Retinal pigment epithelial cell (primary cell): ENCODE results near the gene PTGDR2.

ENCODE experiments used
- DNase-seq: peaks from one replicate; pipeline ENCODE4 v3.0.0-alpha.2; 2010; ENCODE audit warnings: low read depth
- H3K4me3 ChIP-seq: 2 replicates; pipeline ENCODE4 v1.5.1; 2011; ENCODE audit warnings: mild to moderate bottlenecking, low read length, control low read depth, moderate library complexity
- TF ChIP-seq, protein P1 (sequence below): conservative IDR thresholded peaks from 2 replicates; pipeline ENCODE4 v1.5.1; 2011; ENCODE audit warnings: low read depth, low read length, control low read depth, inconsistent platforms

PTGDR2 gene

DNA sequence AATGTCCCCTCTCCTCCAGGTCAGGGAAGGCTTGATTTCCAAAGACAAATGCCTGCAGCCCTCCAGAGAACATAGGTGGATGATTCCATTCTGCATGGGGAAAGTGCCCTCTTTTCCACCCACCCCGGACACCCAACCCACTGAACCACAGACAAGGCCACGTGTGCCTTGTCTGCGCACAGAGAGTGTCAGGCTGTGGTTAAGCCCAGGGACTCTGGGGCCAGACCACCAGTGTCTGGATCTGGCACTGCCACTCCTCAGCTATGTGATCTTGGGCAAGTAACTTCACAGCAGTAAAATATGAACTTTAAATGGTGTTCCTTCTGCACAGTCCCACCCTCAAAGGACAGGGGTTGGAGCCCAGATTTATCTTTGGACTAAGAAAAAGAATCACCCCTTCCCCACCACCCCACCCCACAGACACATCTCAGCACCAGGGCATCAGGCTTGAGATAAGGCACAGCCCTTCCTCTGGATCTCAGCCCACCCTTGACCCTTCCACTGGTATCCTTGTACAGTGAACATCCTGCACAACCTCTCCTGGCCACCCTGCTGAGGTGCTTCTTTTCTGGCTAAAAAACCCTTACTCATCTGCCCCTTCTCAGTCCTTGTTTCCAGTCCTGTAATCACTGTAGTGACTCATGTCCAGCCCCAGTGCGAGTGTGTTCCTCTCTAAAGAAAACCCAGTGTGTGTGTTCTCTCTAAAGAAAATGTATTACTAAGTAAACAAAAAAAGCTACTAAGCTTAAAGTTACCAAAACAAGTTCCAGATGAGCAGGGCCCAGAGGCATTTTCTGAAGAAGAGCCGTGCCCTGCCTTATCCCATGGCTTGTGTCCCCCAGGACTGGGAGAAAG, 1.9 kb upstream of the PTGDR2 start:
- no peak overlapping the region for H3K4me3 ChIP-seq
- DNase-seq, result no peak
- TF ChIP-seq, protein P1, sequence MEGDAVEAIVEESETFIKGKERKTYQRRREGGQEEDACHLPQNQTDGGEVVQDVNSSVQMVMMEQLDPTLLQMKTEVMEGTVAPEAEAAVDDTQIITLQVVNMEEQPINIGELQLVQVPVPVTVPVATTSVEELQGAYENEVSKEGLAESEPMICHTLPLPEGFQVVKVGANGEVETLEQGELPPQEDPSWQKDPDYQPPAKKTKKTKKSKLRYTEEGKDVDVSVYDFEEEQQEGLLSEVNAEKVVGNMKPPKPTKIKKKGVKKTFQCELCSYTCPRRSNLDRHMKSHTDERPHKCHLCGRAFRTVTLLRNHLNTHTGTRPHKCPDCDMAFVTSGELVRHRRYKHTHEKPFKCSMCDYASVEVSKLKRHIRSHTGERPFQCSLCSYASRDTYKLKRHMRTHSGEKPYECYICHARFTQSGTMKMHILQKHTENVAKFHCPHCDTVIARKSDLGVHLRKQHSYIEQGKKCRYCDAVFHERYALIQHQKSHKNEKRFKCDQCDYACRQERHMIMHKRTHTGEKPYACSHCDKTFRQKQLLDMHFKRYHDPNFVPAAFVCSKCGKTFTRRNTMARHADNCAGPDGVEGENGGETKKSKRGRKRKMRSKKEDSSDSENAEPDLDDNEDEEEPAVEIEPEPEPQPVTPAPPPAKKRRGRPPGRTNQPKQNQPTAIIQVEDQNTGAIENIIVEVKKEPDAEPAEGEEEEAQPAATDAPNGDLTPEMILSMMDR, result no peak

DNA sequence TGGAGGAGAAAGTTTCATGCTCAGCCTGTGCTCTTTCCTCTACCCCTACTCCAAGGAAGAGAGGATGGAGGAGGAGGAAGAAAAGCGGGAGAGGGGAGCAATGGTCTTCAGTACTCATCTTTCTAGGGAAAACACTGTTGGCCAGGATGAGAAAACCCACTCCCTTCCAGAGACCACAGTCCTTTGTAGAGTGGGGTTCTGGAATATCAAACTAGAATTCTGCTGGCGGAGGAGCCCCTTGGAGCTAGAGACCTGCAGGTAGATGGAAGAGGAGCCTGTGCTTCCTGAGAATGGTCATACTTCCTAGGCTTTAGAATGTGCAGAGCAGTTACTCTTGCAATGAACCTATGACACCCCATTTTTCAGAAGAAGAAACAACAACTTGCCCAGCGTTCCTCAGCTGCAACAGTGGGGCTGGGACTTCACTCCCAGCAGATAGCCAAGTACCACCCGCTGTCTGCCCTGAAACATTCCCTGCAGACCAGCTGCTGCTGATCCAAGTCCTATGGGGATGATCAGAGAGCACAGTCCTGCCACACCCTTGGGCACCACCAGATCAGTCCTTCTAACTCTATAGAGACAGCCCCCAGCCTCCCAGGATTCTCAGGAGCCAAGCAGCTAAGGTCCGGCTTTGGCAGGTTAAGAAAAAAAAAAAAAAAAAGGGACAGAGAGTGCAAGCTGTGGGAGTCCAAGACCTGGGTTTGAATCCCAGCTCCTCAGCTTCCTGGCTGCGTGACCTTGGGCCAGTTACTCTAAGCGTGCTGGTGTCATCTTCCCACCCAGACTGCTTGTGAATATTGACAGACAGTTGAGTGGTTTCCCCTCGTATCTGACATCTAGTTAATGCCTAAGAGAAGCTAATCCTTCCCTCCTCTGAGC, 664 bp downstream of the PTGDR2 start:
- DNase-seq, result no peak
- TF ChIP-seq, protein P1, result no peak
- no peak overlapping the region for H3K4me3 ChIP-seq

- DNase-seq, result no peak
- TF ChIP-seq, protein P1, result no peak
- H3K4me3 ChIP-seq, result no peak overlapping the region
These were observed 1.5 kb downstream of the PTGDR2 start for GRCh38 chr11:60854140-60854846.

- no peak overlapping the region for H3K4me3 ChIP-seq
- TF ChIP-seq, protein P1, result no peak
- no peak for DNase-seq
These were observed 2.5 kb downstream of the PTGDR2 start for GRCh38 chr11:60852982-60853950.

GRCh38 chr11:60852117-60852981, 3.4 kb downstream of the PTGDR2 start:
- DNase-seq, result no peak
- TF ChIP-seq, protein P1, result no peak
- H3K4me3 ChIP-seq, result no peak overlapping the region
